IMR-90 (cell line): Measurements from ENCODE around the gene ECSIT.

ENCODE experiments used
- BHLHE40 ChIP-seq: fragments of 150-350 bp; IDR thresholded peaks from 2 replicates; pipeline ENCODE4 v1.6.1; 2016; ENCODE audit warnings: mild to moderate bottlenecking, low read depth, low read length
- CEBPB ChIP-seq: IDR thresholded peaks from 2 replicates; pipeline ENCODE4 v1.6.1; 2012; ENCODE audit warnings: low read depth, low read length, improper control_type of control experiment
- CHD1 ChIP-seq: IDR thresholded peaks from 2 replicates; pipeline ENCODE4 v1.6.1; 2012; ENCODE audit warnings: low read depth, low read length, improper control_type of control experiment
- ELK1 ChIP-seq: fragments of 150-350 bp; IDR thresholded peaks from 2 replicates; pipeline ENCODE4 v1.6.1; 2016; ENCODE audit warnings: low read depth, mild to moderate bottlenecking, low read length, moderate library complexity, borderline replicate concordance
- MAFK ChIP-seq: IDR thresholded peaks from 2 replicates; pipeline ENCODE4 v1.6.1; 2012; ENCODE audit warnings: low read depth, low read length, improper control_type of control experiment
- MXI1 ChIP-seq: IDR thresholded peaks from 2 replicates; pipeline ENCODE4 v1.6.1; 2012; ENCODE audit warnings: low read depth, mild to moderate bottlenecking, low read length, moderate library complexity, borderline replicate concordance
- NFE2L2 ChIP-seq: fragments of 150-350 bp; IDR thresholded peaks from 2 replicates; pipeline ENCODE4 v1.6.1; 2016; ENCODE audit warnings: low read depth, mild to moderate bottlenecking, low read length
- POLR2A ChIP-seq: IDR thresholded peaks from 2 replicates; pipeline ENCODE4 v1.6.1; 2012; ENCODE audit warnings: mild to moderate bottlenecking, low read depth, low read length
- RAD21 ChIP-seq: IDR thresholded peaks from 2 replicates; pipeline ENCODE4 v1.6.1; 2012; ENCODE audit warnings: low read length, improper control_type of control experiment
- SMC3 ChIP-seq: fragments of 150-350 bp; IDR thresholded peaks from 2 replicates; pipeline ENCODE4 v1.6.1; 2016; ENCODE audit warnings: low read depth, mild to moderate bottlenecking, antibody characterized with exemption, low read length, moderate library complexity
- USF2 ChIP-seq: fragments of 150-350 bp; IDR thresholded peaks from 2 replicates; pipeline ENCODE4 v1.6.1; 2017; ENCODE audit warnings: mild to moderate bottlenecking, antibody characterized with exemption, low read length, low read depth
- TF ChIP-seq, protein P1 (sequence below): conservative IDR thresholded peaks from 2 replicates; pipeline ENCODE4 v1.5.1; 2012; ENCODE audit warnings: mild to moderate bottlenecking, low read depth, low read length, improper control_type of control experiment

GRCh38 chr19:11549386-11549953, 20.5 kb upstream of the ECSIT start:
- no peak for TF ChIP-seq ELK1
- no peak for TF ChIP-seq RAD21
- no peak for TF ChIP-seq SMC3
- TF ChIP-seq, protein P1, sequence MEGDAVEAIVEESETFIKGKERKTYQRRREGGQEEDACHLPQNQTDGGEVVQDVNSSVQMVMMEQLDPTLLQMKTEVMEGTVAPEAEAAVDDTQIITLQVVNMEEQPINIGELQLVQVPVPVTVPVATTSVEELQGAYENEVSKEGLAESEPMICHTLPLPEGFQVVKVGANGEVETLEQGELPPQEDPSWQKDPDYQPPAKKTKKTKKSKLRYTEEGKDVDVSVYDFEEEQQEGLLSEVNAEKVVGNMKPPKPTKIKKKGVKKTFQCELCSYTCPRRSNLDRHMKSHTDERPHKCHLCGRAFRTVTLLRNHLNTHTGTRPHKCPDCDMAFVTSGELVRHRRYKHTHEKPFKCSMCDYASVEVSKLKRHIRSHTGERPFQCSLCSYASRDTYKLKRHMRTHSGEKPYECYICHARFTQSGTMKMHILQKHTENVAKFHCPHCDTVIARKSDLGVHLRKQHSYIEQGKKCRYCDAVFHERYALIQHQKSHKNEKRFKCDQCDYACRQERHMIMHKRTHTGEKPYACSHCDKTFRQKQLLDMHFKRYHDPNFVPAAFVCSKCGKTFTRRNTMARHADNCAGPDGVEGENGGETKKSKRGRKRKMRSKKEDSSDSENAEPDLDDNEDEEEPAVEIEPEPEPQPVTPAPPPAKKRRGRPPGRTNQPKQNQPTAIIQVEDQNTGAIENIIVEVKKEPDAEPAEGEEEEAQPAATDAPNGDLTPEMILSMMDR = no peak
- TF ChIP-seq POLR2A = no peak
- no peak for TF ChIP-seq CEBPB
- no peak for TF ChIP-seq BHLHE40
- no peak for TF ChIP-seq NFE2L2
- no peak for TF ChIP-seq USF2
- no peak for TF ChIP-seq MXI1
- TF ChIP-seq MAFK = no peak
- no peak for TF ChIP-seq CHD1
